Measurements from ENCODE around the gene TLL1. TPM values are rescaled to one million over a fixed set of nuclear protein-coding genes. Genes with fewer than 3 reads are reported as not detected.

Gene TLL1
- total and polyA plus RNA-seq, 8 donors = 0.65 to 3.0 (median 1.6) TPM

DNA sequence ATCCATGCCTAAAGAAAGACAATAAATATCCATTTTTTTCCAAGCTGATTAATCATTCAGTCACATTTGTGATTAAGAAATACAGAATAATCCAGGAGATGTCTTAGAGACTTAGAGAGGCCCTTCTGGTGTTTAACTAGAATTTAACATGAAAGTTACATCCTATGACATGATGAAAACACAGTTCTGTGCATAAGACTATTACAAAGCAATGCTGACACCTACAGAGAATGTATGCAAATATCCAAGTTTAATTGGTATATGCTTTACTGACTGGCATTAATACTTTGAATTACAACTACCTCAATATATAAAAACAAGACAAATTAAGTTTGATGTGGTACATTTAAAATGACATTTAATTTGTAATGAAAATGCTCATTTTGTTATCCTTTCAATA, 17.8 kb upstream of the TLL1 start:
- H3K27me3 ChIP-seq = no peaks in the 10 kb centered on the region
- ATAC-seq (no peak), DNase-seq (no peak), FAIRE-seq (no peak)
- no peaks in the 10 kb centered on the region for H3K9me3 ChIP-seq
- intact Hi-C loops (cut with DNase I) = no loop called here
- no peak overlapping the region for H3K4me3 ChIP-seq
- H3K36me3 ChIP-seq = no peaks in the 10 kb centered on the region
- TF ChIP-seq, protein P1, sequence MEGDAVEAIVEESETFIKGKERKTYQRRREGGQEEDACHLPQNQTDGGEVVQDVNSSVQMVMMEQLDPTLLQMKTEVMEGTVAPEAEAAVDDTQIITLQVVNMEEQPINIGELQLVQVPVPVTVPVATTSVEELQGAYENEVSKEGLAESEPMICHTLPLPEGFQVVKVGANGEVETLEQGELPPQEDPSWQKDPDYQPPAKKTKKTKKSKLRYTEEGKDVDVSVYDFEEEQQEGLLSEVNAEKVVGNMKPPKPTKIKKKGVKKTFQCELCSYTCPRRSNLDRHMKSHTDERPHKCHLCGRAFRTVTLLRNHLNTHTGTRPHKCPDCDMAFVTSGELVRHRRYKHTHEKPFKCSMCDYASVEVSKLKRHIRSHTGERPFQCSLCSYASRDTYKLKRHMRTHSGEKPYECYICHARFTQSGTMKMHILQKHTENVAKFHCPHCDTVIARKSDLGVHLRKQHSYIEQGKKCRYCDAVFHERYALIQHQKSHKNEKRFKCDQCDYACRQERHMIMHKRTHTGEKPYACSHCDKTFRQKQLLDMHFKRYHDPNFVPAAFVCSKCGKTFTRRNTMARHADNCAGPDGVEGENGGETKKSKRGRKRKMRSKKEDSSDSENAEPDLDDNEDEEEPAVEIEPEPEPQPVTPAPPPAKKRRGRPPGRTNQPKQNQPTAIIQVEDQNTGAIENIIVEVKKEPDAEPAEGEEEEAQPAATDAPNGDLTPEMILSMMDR (IDR thresholded peaks at IDR 0.05) = no peak
- H3K27ac ChIP-seq = no peak overlapping the region
- H3K4me1 ChIP-seq = no peaks in the 10 kb centered on the region

DNA sequence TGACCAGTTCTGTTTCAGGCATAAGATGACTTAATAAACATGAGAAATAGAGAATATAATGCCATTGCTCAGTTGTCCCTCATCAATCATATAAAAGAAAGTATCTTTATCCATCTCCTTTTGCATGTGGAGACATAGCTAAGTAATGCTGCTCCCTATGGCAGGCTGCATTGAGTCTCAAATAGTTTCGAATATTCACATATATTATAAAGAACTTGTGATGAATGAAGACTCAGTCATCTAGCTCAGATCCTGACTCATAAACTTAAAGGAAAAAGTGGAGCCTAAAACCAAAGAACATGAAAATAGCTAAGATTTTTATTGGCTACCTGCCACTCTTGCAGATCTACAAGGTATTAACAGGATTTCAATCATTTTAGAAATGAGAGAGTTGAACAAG, 11.7 kb upstream of the TLL1 start:
- Histone ChIP-seq H3K27me3 (no peaks in the 10 kb centered on the region), H3K9me3 (no peaks in the 10 kb centered on the region), H3K27ac (no peak overlapping the region), H3K36me3 (no peaks in the 10 kb centered on the region), H3K4me3 (no peak overlapping the region), H3K4me1 (no peaks in the 10 kb centered on the region)
- intact Hi-C loops (cut with DNase I) = no loop called here
- no peak for FAIRE-seq
- TF ChIP-seq, protein P1 (IDR thresholded peaks at IDR 0.05) = no peak
- WGBS, 2 donors = 84 to 88% methylated on average over 1 of the region's 1 CpG
- ATAC-seq = no peak
- DNase-seq = no peak

DNA sequence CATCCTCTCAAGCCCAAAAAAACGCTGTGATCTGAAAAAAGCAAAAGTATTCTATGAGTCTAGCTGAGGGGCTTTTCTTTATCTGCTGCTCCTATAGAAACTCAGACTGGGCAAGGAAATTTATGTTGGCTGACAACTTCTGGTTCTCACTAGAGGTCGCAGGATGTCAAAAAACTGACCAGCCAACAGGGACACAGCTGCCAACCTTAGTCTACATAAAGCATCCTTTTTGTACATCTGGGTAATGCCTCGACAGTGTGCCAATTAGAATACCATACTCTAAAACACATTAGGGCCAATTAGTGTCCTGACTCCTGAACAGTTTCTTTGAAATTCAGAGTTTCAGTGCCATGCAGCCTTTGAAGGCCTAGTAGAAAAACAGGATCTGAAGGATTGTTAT, 8.8 kb upstream of the TLL1 start:
- no peak for FAIRE-seq
- H3K27me3 ChIP-seq = no peaks in the 10 kb centered on the region
- WGBS, 2 donors = 48 to 61% methylated on average over 3 of the region's 3 CpGs
- intact Hi-C loops (cut with DNase I) = no loop called here
- H3K4me3 ChIP-seq = no peak overlapping the region
- TF ChIP-seq, protein P1 (IDR thresholded peaks at IDR 0.05) = no peak
- no peak for DNase-seq
- ATAC-seq = no peak
- no peak overlapping the region for H3K27ac ChIP-seq
- no peaks in the 10 kb centered on the region for H3K4me1 ChIP-seq
- H3K36me3 ChIP-seq = no peaks in the 10 kb centered on the region
- H3K9me3 ChIP-seq = no peaks in the 10 kb centered on the region

DNA sequence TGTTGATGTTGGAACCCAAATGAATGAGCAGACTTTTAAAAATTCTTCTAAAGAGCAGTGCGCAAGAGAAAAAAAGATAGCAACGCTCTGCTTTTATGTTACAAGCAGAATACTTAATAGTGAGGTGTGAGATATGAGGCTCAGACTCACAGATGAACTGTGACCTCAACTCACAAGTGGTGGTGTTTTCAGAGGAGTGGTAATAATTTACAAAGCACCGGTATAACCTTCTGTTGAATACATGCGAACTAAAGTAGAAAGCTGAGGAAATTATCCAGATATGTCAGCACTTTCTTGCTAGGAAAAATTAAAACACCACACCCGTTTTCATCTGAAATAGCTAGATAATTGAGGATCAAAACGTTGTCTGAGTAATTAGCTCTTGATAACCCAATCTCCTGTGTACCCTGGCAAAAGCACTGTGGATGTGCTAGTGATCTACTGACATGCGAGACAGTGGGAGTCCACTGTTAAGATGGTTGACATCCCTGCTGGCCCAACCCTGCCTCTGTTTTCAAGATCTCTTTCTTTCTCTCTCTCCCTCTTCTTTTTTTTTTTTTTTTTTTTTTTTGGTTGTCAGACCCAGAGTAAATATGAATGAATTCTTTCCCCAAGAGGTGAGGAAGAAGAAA, 6.9 kb upstream of the TLL1 start:
- intact Hi-C loops (cut with DNase I) = no loop called here
- FAIRE-seq = no peak
- Histone ChIP-seq H3K36me3 (no peaks in the 10 kb centered on the region), H3K4me3 (no peak overlapping the region), H3K4me1 (no peaks in the 10 kb centered on the region), H3K27me3 (no peaks in the 10 kb centered on the region), H3K27ac (no peak overlapping the region), H3K9me3 (no peaks in the 10 kb centered on the region)
- TF ChIP-seq, protein P1 (IDR thresholded peaks at IDR 0.05) = no peak
- no peak for DNase-seq
- ATAC-seq = no peak
- 67 to 76% methylated on average over 7 of the region's 7 CpGs for WGBS, 2 donors

DNA sequence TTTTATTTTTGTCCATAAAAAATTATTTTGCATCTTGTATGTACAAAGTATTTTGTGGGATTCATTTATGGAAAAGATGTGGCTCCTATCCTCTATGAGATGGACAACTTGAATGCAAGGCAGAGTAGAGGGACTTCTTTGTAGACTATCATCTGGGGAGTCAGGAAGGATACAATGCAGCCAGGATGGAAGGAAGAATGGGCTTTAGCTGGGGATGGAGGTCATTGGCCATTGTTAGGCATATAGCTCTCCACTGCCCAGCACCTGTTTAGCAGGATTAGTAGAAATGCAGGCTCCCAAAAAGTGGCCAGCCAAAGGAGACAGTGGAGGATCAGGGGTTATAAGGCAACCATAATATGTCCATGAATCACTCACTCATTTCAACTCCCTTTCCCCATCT, 5.1 kb upstream of the TLL1 start:
- DNase-seq (no peak), FAIRE-seq (no peak), ATAC-seq (no peak)
- H3K4me3 ChIP-seq = no peak overlapping the region
- no peaks in the 10 kb centered on the region for H3K27me3 ChIP-seq
- TF ChIP-seq, protein P1 (IDR thresholded peaks at IDR 0.05) = no peak
- H3K9me3 ChIP-seq = no peaks in the 10 kb centered on the region
- H3K36me3 ChIP-seq = no peaks in the 10 kb centered on the region
- H3K4me1 ChIP-seq = no peaks in the 10 kb centered on the region
- intact Hi-C loops (cut with DNase I) = no loop called here
- H3K27ac ChIP-seq = no peak overlapping the region
